ENCODE measurements around the gene VAC14. TPM values are rescaled to one million over a fixed set of nuclear protein-coding genes. Genes with fewer than 3 reads are reported as not detected.

The VAC14 gene
- polyA plus RNA-seq, 1 donor from 2014 or later: 8.6 TPM

DNA sequence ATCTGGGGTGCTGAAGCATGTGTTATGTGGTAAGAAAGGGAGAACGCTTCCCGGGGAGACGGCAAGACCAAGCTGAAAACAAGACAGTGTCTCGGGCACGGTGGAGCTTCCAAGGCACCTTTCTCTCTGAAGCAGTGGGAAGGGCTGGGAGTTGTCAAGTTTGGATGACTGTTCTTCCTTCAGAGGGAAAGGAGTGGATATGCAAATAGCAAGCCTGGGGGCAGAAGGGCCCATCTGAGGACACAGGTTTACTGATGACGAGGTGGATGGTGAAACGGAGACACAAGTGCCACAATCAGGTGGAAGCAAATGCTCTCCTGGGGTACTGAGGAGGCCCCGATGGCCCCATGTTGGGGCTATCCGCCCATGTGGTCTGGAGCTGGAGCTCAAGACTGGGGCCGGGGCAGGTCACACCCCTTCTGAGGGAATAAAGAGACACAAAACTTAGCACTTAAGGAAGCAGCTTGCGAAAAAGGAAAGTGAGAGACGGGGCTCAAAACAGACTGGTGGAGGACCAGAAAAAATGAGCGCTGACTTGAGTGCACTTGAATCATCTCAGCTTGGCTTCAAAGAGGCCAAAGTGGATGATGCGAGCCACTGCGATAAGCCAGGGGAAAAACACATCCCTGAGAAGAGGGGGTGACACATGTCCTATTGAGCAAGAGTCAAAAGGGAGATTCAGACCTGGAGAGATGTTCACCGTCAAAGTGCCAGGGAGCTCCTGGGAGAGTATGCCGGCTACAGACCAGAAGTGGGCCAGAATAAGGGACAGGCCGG lies 80.3 kb downstream of the VAC14 start:
- H3K36me3 ChIP-seq (ENCODE audit: insufficient read depth, low read length): no peaks in the 10 kb centered on the region
- H3K4me3 ChIP-seq (ENCODE audit: low read length): no peak overlapping the region
- no peak overlapping the region for H2AFZ ChIP-seq (ENCODE audit: low read depth, low read length)
- no peaks in the 10 kb centered on the region for H3F3A ChIP-seq (ENCODE audit: insufficient read depth, low read length, poor library complexity, severe bottlenecking)
- no peak overlapping the region for H3K27ac ChIP-seq (ENCODE audit: low read length)
- no peaks in the 10 kb centered on the region for H3K27me3 ChIP-seq (ENCODE audit: insufficient read depth, low read depth, low read length)
- H3K9ac ChIP-seq (ENCODE audit: low read length): no peak overlapping the region
- no peaks in the 10 kb centered on the region for H3K79me2 ChIP-seq (replicated peaks; ENCODE audit: insufficient read depth, low read length)
- no peak overlapping the region for H3K4me2 ChIP-seq (ENCODE audit: low read length)
- TF ChIP-seq POLR2AphosphoS5 (IDR thresholded peaks at IDR 0.05): no peak
- TF ChIP-seq, protein P1, sequence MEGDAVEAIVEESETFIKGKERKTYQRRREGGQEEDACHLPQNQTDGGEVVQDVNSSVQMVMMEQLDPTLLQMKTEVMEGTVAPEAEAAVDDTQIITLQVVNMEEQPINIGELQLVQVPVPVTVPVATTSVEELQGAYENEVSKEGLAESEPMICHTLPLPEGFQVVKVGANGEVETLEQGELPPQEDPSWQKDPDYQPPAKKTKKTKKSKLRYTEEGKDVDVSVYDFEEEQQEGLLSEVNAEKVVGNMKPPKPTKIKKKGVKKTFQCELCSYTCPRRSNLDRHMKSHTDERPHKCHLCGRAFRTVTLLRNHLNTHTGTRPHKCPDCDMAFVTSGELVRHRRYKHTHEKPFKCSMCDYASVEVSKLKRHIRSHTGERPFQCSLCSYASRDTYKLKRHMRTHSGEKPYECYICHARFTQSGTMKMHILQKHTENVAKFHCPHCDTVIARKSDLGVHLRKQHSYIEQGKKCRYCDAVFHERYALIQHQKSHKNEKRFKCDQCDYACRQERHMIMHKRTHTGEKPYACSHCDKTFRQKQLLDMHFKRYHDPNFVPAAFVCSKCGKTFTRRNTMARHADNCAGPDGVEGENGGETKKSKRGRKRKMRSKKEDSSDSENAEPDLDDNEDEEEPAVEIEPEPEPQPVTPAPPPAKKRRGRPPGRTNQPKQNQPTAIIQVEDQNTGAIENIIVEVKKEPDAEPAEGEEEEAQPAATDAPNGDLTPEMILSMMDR (IDR thresholded peaks at IDR 0.05; ENCODE audit: poor library complexity, severe bottlenecking): no peak
- TF ChIP-seq EP300 (conservative IDR thresholded peaks at IDR 0.05; ENCODE audit: poor library complexity, severe bottlenecking): no peak
- no peak for TF ChIP-seq TAF1 (IDR thresholded peaks at IDR 0.05; ENCODE audit: low read depth)
- no peak for TF ChIP-seq RAD21 (conservative IDR thresholded peaks at IDR 0.05)
- TF ChIP-seq, protein P2, sequence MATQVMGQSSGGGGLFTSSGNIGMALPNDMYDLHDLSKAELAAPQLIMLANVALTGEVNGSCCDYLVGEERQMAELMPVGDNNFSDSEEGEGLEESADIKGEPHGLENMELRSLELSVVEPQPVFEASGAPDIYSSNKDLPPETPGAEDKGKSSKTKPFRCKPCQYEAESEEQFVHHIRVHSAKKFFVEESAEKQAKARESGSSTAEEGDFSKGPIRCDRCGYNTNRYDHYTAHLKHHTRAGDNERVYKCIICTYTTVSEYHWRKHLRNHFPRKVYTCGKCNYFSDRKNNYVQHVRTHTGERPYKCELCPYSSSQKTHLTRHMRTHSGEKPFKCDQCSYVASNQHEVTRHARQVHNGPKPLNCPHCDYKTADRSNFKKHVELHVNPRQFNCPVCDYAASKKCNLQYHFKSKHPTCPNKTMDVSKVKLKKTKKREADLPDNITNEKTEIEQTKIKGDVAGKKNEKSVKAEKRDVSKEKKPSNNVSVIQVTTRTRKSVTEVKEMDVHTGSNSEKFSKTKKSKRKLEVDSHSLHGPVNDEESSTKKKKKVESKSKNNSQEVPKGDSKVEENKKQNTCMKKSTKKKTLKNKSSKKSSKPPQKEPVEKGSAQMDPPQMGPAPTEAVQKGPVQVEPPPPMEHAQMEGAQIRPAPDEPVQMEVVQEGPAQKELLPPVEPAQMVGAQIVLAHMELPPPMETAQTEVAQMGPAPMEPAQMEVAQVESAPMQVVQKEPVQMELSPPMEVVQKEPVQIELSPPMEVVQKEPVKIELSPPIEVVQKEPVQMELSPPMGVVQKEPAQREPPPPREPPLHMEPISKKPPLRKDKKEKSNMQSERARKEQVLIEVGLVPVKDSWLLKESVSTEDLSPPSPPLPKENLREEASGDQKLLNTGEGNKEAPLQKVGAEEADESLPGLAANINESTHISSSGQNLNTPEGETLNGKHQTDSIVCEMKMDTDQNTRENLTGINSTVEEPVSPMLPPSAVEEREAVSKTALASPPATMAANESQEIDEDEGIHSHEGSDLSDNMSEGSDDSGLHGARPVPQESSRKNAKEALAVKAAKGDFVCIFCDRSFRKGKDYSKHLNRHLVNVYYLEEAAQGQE (IDR thresholded peaks at IDR 0.05; ENCODE audit: borderline replicate concordance): no peak
- no peak for TF ChIP-seq SMC3 (conservative IDR thresholded peaks at IDR 0.05; ENCODE audit: poor library complexity)
- TF ChIP-seq EZH2 (IDR thresholded peaks at IDR 0.05; ENCODE audit: borderline replicate concordance, insufficient read depth, low read length, poor library complexity, severe bottlenecking): no peak
- TF ChIP-seq MXI1 (conservative IDR thresholded peaks at IDR 0.05; ENCODE audit: poor library complexity, severe bottlenecking): no peak
- H4K20me1 ChIP-seq (ENCODE audit: insufficient read depth): no peaks in the 10 kb centered on the region
- H3K9me2 ChIP-seq (ENCODE audit: insufficient read depth, low read length): no peaks in the 10 kb centered on the region
- no peaks in the 10 kb centered on the region for H3K9me3 ChIP-seq (ENCODE audit: low read length)

DNA sequence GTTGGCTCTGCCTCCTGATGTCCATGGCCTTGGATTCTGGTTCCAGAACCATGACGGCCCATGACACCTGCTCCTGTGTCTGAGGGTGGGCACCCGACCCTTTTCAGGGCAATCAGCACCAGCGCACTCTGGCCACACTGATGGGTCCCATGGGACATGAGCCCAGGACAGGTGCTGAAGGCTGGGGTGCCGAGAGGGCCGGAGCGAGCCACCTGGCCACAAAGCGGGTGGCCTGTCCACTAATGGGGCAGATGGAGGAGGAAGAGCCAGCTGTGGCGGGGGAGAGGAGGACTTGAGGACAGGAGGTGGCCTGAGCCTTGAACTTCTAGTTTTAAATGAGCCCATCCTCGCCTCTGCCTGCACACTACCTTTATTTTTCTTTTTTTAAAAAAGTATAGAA lies 83.9 kb downstream of the VAC14 start:
- H3K27ac ChIP-seq (ENCODE audit: low read length): no peak overlapping the region
- TF ChIP-seq SMC3 (conservative IDR thresholded peaks at IDR 0.05; ENCODE audit: poor library complexity) (no peak), EP300 (conservative IDR thresholded peaks at IDR 0.05; ENCODE audit: poor library complexity, severe bottlenecking) (no peak), TAF1 (IDR thresholded peaks at IDR 0.05; ENCODE audit: low read depth) (no peak), MXI1 (conservative IDR thresholded peaks at IDR 0.05; ENCODE audit: poor library complexity, severe bottlenecking) (no peak), EZH2 (IDR thresholded peaks at IDR 0.05; ENCODE audit: borderline replicate concordance, insufficient read depth, low read length, poor library complexity, severe bottlenecking) (no peak)
- TF ChIP-seq, protein P1 (IDR thresholded peaks at IDR 0.05; ENCODE audit: poor library complexity, severe bottlenecking): no peak
- TF ChIP-seq, protein P2 (IDR thresholded peaks at IDR 0.05; ENCODE audit: borderline replicate concordance): no peak
- H3K9ac ChIP-seq (ENCODE audit: low read length): no peak overlapping the region

More for the DNA sequence above, 83.9 kb downstream of the VAC14 start:
- Histone ChIP-seq H3K36me3 (ENCODE audit: insufficient read depth, low read length) (no peaks in the 10 kb centered on the region), H3K4me2 (ENCODE audit: low read length) (no peak overlapping the region), H3K27me3 (ENCODE audit: insufficient read depth, low read depth, low read length) (no peaks in the 10 kb centered on the region), H2AFZ (ENCODE audit: low read depth, low read length) (no peak overlapping the region), H3K79me2 (replicated peaks; ENCODE audit: insufficient read depth, low read length) (no peaks in the 10 kb centered on the region), H3K4me3 (ENCODE audit: low read length) (no peak overlapping the region), H3F3A (ENCODE audit: insufficient read depth, low read length, poor library complexity, severe bottlenecking) (no peaks in the 10 kb centered on the region), H3K9me2 (ENCODE audit: insufficient read depth, low read length) (no peaks in the 10 kb centered on the region), H4K20me1 (ENCODE audit: insufficient read depth) (no peaks in the 10 kb centered on the region), H3K9me3 (ENCODE audit: low read length) (no peaks in the 10 kb centered on the region)
